GM12878 (cell line): ENCODE measurements around the gene PRC1. TPM values are rescaled to one million over a fixed set of nuclear protein-coding genes. Genes with fewer than 3 reads are reported as not detected.

ENCODE experiments used
- BHLHE40 ChIP-seq, 2 experiments: fragments of 450-650 bp in 1 of 2; IDR thresholded peaks; 2 replicates each; pipeline ENCODE4 v1.6.1; 2011 to 2017; ENCODE audit warnings: low read depth in 2 of 2, borderline replicate concordance in 1 of 2, improper control_type of control experiment in 1 of 2, low read length in 1 of 2, mild to moderate bottlenecking in 1 of 2
- CBX5 ChIP-seq: sonication (generic); IDR thresholded peaks from 2 replicates; pipeline ENCODE4 v1.6.1; 2016; ENCODE audit warnings: low read depth, moderate library complexity, mild to moderate bottlenecking, inconsistent platforms
- CHD4 ChIP-seq: fragments of 200-600 bp; sonication (generic); IDR thresholded peaks from 2 replicates; pipeline ENCODE4 v1.6.1; 2016; ENCODE audit warnings: mild to moderate bottlenecking
- HDAC6 ChIP-seq: fragments of 200-600 bp; sonication (generic); IDR thresholded peaks from one replicate; pipeline ENCODE4 v1.8.0; 2017; ENCODE audit warnings: antibody characterized with exemption; ENCODE audit not compliant: unreplicated experiment
- IKZF1 ChIP-seq: fragments of 450-650 bp; conservative IDR thresholded peaks from 2 replicates; pipeline ENCODE4 v1.6.1; 2017; ENCODE audit warnings: antibody characterized with exemption, mild to moderate bottlenecking
- IRF4 ChIP-seq: IDR thresholded peaks from 2 replicates; pipeline ENCODE4 v1.6.1; 2011; ENCODE audit warnings: low read depth, low read length
- KLF5 ChIP-seq: fragments of 450-650 bp; IDR thresholded peaks from 2 replicates; pipeline ENCODE4 v1.6.1; 2014; ENCODE audit warnings: mild to moderate bottlenecking; ENCODE audit not compliant: partially characterized antibody
- POU2F2 ChIP-seq: IDR thresholded peaks from 3 replicates; pipeline ENCODE4 v1.6.1; 2011; ENCODE audit warnings: low read depth, mild to moderate bottlenecking, low read length, borderline replicate concordance
- RAD21 ChIP-seq: IDR thresholded peaks from 2 replicates; pipeline ENCODE4 v1.6.1; 2011; ENCODE audit warnings: mild to moderate bottlenecking, low read depth, low read length, moderate library complexity; ENCODE audit not compliant: insufficient read depth
- SMAD1 ChIP-seq: fragments of 450-650 bp; IDR thresholded peaks from 2 replicates; pipeline ENCODE4 v1.6.1; 2018; ENCODE audit warnings: mild to moderate bottlenecking, low read depth; ENCODE audit not compliant: partially characterized antibody
- SP1 ChIP-seq: IDR thresholded peaks from one replicate; pipeline ENCODE4 v1.6.1; 2011; ENCODE audit warnings: low read depth, low read length
- SREBF2 ChIP-seq: IDR thresholded peaks from 2 replicates; pipeline ENCODE4 v1.6.1; 2012; ENCODE audit warnings: mild to moderate bottlenecking, low read length
- SRF ChIP-seq, 2 experiments: IDR thresholded peaks; 2 replicates each; pipeline ENCODE4 v1.6.1; 2011; ENCODE audit warnings: low read depth in 2 of 2, low read length in 2 of 2, mild to moderate bottlenecking in 1 of 2, moderate library complexity in 1 of 2
- YBX1 ChIP-seq: fragments of 450-650 bp; IDR thresholded peaks from 2 replicates; pipeline ENCODE4 v1.6.1; 2016; ENCODE audit warnings: antibody characterized with exemption
- ZBED1 ChIP-seq: IDR thresholded peaks from 2 replicates; pipeline ENCODE4 v1.6.1; 2016; ENCODE audit warnings: borderline replicate concordance
- ZNF274 ChIP-seq: IDR thresholded peaks from one replicate; pipeline ENCODE4 v1.8.0; 2011; ENCODE audit not compliant: insufficient read length, insufficient read depth
- polyA plus RNA-seq, 11 experiments: library from polyadenylated mRNA; depleted of rRNA in 4 of 11; unstranded in 6 of 11; stranded (reverse) in 5 of 11; fragments of >200 nt; fragmentation: Nextera tagmentation in 4 of 11; fragmentation: Illumina TruSeq in 1 of 11; extraction: Ambion mirVana in 4 of 11; extraction: Trizol in 1 of 11; gene quantifications; 1 replicate in 1 of 11; 2 replicates in 10 of 11; pipeline versions ENCODE4 v1.2.1 to v1.2.3, GENCODE V29; 2011 to 2016; ENCODE audit warnings: inconsistent platforms in 2 of 11, missing spikeins in 2 of 11, low read depth in 1 of 11
- total RNA-seq, 4 experiments: library from RNA; depleted of rRNA in 3 of 4; stranded (reverse); fragments of >200 nt in 3 of 4; fragmentation: Illumina TruSeq in 1 of 4; extraction: Trizol in 1 of 4; gene quantifications; 2 replicates each; pipeline versions ENCODE4 v1.2.1 to v1.2.3, GENCODE V29; 2013 to 2021
- TF ChIP-seq, protein P1 (sequence below): fragments of 450-650 bp; IDR thresholded peaks from 2 replicates; pipeline ENCODE4 v1.6.1; 2017; ENCODE audit warnings: antibody characterized with exemption, mild to moderate bottlenecking, moderate library complexity
- TF ChIP-seq, protein P2 (sequence below): IDR thresholded peaks from 2 replicates; pipeline ENCODE4 v1.6.1; 2011; ENCODE audit warnings: borderline replicate concordance, low read depth, mild to moderate bottlenecking, moderate library complexity, mixed read lengths, low read length; ENCODE audit not compliant: insufficient read depth; ENCODE audit errors: extremely low read length
- TF ChIP-seq, protein P3 (sequence below): fragments of 450-650 bp; formaldehyde crosslinking; IDR thresholded peaks from 2 replicates; pipeline ENCODE4 v1.5.0; 2022; ENCODE audit warnings: mild to moderate bottlenecking, missing genetic modification characterization
- TF ChIP-seq, protein P4 (sequence below): fragments of 450-650 bp; IDR thresholded peaks from 2 replicates; pipeline ENCODE4 v1.6.1; 2016; ENCODE audit warnings: mild to moderate bottlenecking

PRC1 gene
- total and polyA plus RNA-seq, 10 of the 15 experiments (the other 5 are each of a cell fraction or from before 2014, with no cell fraction given): 100 to 241 (median 131) TPM

DNA sequence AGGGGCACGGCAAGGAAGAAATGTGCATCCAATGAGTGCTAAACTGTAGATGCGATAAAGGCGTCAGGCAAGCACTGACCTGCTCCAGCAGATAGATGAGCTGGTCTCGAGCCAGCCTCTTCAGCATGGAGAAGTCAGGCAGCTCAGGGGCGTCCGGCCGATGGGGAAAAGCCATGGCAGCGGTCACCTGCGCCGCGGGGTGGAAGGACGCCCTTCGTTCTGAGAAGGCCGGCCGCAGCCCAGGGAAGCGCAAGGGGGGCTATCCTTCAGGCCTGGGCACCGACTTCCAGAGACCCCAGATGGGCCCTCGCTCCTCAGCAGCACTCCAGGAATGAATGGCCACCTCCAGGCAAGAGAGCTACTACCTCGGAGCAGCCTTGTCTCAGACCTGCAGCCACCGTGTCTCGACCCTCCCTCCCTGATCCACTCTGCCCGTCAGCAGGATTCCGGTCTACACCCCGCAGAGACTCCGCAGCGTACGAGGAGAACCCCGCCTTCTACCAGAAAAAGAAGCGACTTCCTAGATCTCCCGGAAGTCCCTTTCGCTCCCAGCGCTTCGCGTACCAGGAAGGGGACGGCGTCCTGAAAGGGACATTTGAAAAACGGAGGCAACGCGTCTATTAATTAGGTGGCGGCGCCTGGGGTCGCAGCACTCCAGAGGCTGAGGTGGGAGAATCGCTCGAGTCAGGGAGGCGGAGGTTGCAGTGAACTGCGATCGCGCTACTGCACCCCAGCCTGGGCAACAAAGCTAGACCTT, 27.9 kb upstream of the PRC1 start, which contains the start of gene VPS33B (continued):
- TF ChIP-seq, protein P1, sequence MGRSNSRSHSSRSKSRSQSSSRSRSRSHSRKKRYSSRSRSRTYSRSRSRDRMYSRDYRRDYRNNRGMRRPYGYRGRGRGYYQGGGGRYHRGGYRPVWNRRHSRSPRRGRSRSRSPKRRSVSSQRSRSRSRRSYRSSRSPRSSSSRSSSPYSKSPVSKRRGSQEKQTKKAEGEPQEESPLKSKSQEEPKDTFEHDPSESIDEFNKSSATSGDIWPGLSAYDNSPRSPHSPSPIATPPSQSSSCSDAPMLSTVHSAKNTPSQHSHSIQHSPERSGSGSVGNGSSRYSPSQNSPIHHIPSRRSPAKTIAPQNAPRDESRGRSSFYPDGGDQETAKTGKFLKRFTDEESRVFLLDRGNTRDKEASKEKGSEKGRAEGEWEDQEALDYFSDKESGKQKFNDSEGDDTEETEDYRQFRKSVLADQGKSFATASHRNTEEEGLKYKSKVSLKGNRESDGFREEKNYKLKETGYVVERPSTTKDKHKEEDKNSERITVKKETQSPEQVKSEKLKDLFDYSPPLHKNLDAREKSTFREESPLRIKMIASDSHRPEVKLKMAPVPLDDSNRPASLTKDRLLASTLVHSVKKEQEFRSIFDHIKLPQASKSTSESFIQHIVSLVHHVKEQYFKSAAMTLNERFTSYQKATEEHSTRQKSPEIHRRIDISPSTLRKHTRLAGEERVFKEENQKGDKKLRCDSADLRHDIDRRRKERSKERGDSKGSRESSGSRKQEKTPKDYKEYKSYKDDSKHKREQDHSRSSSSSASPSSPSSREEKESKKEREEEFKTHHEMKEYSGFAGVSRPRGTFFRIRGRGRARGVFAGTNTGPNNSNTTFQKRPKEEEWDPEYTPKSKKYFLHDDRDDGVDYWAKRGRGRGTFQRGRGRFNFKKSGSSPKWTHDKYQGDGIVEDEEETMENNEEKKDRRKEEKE: no peak
- TF ChIP-seq CBX5 (no peak), POU2F2 (peak; percentile 67; the same call in 2 of the 3 replicates), ZBED1 (no peak), HDAC6 (no peak), SMAD1 (no peak), CHD4 (no peak), IKZF1 (peak; percentile 83), IRF4 (no peak), SP1 (no peak), SREBF2 (no peak), BHLHE40 (IDR thresholded peaks at IDR 0.05; ENCODE audit: borderline replicate concordance in 1 of 2, low read depth in 2 of 2, low read length in 1 of 2) (no peak), KLF5 (no peak), SRF (IDR thresholded peaks at IDR 0.05; ENCODE audit: low read depth in 2 of 2, low read length in 2 of 2) (peak in 1 of 2 experiments; percentile 60; a peak in 1 of 4 replicates), ZNF274 (no peak), RAD21 (no peak), YBX1 (no peak)
- TF ChIP-seq, protein P2, sequence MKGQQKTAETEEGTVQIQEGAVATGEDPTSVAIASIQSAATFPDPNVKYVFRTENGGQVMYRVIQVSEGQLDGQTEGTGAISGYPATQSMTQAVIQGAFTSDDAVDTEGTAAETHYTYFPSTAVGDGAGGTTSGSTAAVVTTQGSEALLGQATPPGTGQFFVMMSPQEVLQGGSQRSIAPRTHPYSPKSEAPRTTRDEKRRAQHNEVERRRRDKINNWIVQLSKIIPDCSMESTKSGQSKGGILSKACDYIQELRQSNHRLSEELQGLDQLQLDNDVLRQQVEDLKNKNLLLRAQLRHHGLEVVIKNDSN: no peak
- TF ChIP-seq, protein P3, sequence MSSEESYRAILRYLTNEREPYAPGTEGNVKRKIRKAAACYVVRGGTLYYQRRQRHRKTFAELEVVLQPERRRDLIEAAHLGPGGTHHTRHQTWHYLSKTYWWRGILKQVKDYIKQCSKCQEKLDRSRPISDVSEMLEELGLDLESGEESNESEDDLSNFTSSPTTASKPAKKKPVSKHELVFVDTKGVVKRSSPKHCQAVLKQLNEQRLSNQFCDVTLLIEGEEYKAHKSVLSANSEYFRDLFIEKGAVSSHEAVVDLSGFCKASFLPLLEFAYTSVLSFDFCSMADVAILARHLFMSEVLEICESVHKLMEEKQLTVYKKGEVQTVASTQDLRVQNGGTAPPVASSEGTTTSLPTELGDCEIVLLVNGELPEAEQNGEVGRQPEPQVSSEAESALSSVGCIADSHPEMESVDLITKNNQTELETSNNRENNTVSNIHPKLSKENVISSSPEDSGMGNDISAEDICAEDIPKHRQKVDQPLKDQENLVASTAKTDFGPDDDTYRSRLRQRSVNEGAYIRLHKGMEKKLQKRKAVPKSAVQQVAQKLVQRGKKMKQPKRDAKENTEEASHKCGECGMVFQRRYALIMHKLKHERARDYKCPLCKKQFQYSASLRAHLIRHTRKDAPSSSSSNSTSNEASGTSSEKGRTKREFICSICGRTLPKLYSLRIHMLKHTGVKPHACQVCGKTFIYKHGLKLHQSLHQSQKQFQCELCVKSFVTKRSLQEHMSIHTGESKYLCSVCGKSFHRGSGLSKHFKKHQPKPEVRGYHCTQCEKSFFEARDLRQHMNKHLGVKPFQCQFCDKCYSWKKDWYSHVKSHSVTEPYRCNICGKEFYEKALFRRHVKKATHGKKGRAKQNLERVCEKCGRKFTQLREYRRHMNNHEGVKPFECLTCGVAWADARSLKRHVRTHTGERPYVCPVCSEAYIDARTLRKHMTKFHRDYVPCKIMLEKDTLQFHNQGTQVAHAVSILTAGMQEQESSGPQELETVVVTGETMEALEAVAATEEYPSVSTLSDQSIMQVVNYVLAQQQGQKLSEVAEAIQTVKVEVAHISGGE (CRISPR knock-in tag): no peak
- TF ChIP-seq, protein P4, sequence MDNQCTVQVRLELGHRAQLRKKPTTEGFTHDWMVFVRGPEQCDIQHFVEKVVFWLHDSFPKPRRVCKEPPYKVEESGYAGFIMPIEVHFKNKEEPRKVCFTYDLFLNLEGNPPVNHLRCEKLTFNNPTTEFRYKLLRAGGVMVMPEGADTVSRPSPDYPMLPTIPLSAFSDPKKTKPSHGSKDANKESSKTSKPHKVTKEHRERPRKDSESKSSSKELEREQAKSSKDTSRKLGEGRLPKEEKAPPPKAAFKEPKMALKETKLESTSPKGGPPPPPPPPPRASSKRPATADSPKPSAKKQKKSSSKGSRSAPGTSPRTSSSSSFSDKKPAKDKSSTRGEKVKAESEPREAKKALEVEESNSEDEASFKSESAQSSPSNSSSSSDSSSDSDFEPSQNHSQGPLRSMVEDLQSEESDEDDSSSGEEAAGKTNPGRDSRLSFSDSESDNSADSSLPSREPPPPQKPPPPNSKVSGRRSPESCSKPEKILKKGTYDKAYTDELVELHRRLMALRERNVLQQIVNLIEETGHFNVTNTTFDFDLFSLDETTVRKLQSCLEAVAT: peak; percentile 79
